WERI-Rb-1 (cell line): ENCODE data around the gene FZD7.

ENCODE experiments used
- DNase-seq: peaks from one replicate; pipeline ENCODE4 v3.0.0-alpha.2; 2020
- H3K27ac ChIP-seq: fragments of 250-450 bp; sonication (Bioruptor Pico); 2 replicates; pipeline ENCODE4 v1.5.1; 2020; ENCODE audit warnings: mild to moderate bottlenecking, moderate library complexity
- H3K27me3 ChIP-seq: fragments of 250-450 bp; sonication (Bioruptor Pico); 2 replicates; pipeline ENCODE4 v1.5.1; 2021; ENCODE audit warnings: mild to moderate bottlenecking, low read depth, moderate library complexity; ENCODE audit not compliant: insufficient read depth, severe bottlenecking
- H3K36me3 ChIP-seq: fragments of 250-450 bp; sonication (Bioruptor Pico); 2 replicates; pipeline ENCODE4 v1.5.1; 2020; ENCODE audit warnings: mild to moderate bottlenecking, moderate library complexity
- H3K4me3 ChIP-seq: 2 replicates; pipeline ENCODE4 v1.5.1; 2011; ENCODE audit warnings: low read depth, mild to moderate bottlenecking, control low read depth, low read length
- H3K9me3 ChIP-seq: fragments of 250-450 bp; sonication (Bioruptor Pico); 2 replicates; pipeline ENCODE4 v1.5.1; 2021; ENCODE audit warnings: mild to moderate bottlenecking, moderate library complexity; ENCODE audit not compliant: severe bottlenecking
- CTCF ChIP-seq: IDR thresholded peaks from 2 replicates; pipeline ENCODE4 v1.5.1; 2011; ENCODE audit warnings: low read depth, mild to moderate bottlenecking, control low read depth, inconsistent platforms, low read length

Gene FZD7

GRCh38 chr2:202049092-202049728 is 15.6 kb downstream of the FZD7 start:
- DNase-seq = no peak
- Histone ChIP-seq H3K27ac (no peak overlapping the region), H3K36me3 (no peaks in the 10 kb centered on the region), H3K4me3 (no peak overlapping the region), H3K27me3 (no peaks in the 10 kb centered on the region), H3K9me3 (no peaks in the 10 kb centered on the region)
- no peak for TF ChIP-seq CTCF

GRCh38 chr2:202049840-202050239 is 16.2 kb downstream of the FZD7 start:
- no peaks in the 10 kb centered on the region for H3K9me3 ChIP-seq
- no peak overlapping the region for H3K27ac ChIP-seq
- no peak for DNase-seq
- no peaks in the 10 kb centered on the region for H3K36me3 ChIP-seq
- H3K27me3 ChIP-seq = no peaks in the 10 kb centered on the region
- H3K4me3 ChIP-seq = no peak overlapping the region
- no peak for TF ChIP-seq CTCF

- no peaks in the 10 kb centered on the region for H3K9me3 ChIP-seq
- no peak for DNase-seq
- no peaks in the 10 kb centered on the region for H3K36me3 ChIP-seq
- H3K27ac ChIP-seq = no peak overlapping the region
- H3K4me3 ChIP-seq = no peak overlapping the region
- no peak for TF ChIP-seq CTCF
- no peaks in the 10 kb centered on the region for H3K27me3 ChIP-seq
These were observed 17.0 kb downstream of the FZD7 start for GRCh38 chr2:202050652-202051051.

DNA sequence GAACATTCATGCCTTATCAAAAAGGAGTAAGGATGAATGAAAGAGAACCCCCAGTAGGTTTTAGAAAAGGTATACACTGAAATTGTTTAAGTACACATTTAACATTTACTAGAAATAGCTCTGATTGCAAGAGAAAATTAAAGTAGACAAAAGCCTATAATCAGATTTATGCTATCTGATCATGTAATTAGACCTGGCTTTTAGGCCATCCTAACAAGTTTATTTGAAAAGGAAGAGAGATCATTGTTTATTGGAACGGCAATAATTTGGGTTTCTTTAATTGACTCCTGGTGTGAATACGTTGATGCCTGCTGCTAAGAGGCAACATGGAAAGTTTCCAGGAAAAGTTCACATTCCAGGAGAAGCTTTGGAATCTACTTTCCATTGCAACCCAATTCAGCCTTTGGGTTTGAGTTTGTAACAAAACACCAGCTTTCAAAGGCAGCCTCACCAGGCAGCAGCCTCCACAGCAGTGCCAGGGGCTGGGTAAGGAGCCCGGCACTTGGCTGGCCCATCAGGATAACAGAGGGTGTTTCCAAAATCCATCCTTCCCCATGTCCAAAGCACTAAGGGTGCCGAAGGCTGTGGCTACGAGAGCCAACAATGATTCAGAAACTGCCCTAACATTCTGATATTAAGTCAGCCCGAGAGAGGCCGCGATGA is 18.0 kb downstream of the FZD7 start:
- H3K4me3 ChIP-seq = no peak overlapping the region
- H3K27ac ChIP-seq = no peak overlapping the region
- DNase-seq = no peak
- no peak for TF ChIP-seq CTCF
- H3K9me3 ChIP-seq = no peaks in the 10 kb centered on the region
- H3K27me3 ChIP-seq = no peaks in the 10 kb centered on the region
- H3K36me3 ChIP-seq = no peaks in the 10 kb centered on the region

GRCh38 chr2:202052235-202052634 is 18.6 kb downstream of the FZD7 start:
- Histone ChIP-seq H3K9me3 (no peaks in the 10 kb centered on the region), H3K4me3 (no peak overlapping the region), H3K36me3 (no peaks in the 10 kb centered on the region), H3K27ac (no peak overlapping the region), H3K27me3 (no peaks in the 10 kb centered on the region)
- DNase-seq = no peak
- no peak for TF ChIP-seq CTCF

GRCh38 chr2:202054679-202055078 is 21.0 kb downstream of the FZD7 start:
- no peaks in the 10 kb centered on the region for H3K9me3 ChIP-seq
- H3K27ac ChIP-seq = no peak overlapping the region
- H3K36me3 ChIP-seq = no peaks in the 10 kb centered on the region
- H3K27me3 ChIP-seq = no peaks in the 10 kb centered on the region
- no peak for DNase-seq
- TF ChIP-seq CTCF = no peak
- no peak overlapping the region for H3K4me3 ChIP-seq
